Measurements from ENCODE around the gene MRPL32.

DNA sequence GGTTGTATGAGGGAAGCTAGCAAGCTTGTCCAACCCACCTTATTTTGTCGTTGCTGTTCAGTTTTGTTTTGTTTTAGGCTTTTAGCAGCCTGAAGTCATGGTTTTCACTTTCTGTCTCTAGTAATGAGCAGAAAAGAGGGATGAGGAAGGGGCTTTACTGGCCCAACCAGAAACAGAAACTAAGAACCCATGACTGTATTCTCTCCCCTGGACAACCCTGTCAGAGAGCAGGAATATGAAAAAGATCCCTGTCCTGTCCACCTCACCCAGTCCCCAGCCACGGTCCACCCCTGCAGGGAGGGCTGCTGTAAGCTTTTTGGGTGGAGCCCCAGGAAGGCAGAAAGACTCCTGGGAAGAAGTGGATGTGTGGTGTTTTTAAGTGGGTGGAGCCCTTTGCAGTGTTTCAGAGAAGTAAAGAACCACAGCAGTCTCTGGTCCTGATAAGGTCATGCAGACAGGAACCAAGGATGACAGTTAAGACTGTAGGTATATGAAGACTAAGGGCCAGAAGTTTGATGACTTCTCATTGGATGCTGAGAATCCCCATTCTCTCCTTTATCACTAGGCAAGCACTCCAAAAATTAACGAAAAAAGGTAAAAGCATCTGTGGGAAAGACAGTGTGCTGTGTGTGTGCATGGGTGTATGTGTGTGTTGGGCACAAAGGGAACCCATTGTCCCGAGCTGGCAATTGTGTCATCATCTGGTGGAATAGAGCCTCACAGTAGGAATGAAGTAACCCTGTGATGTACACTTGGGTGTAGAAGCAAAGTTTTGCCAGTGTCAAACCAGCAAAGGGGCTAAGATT lies 13.8 kb downstream of the MRPL32 start:
- TF ChIP-seq CTCF (IDR thresholded peaks at IDR 0.05) (no peak), POLR2A (IDR thresholded peaks at IDR 0.05) (no peak)

Data from esophagus squamous epithelium (tissue), 4 donors.